Ovary (tissue), 3 donors: ENCODE measurements around the gene INO80C.

ENCODE experiments used
- CTCF ChIP-seq, 3 donors: fragments of 450-650 bp in 2 of 3; fragments of 200-600 bp in 1 of 3; IDR thresholded peaks; one replicate each; pipeline versions ENCODE4 v1.5.1 to v1.8.0; 2016 to 2022; ENCODE audit warnings: antibody characterized with exemption in 3 of 3, mild to moderate bottlenecking in 1 of 3
- EP300 ChIP-seq: sonication (generic); formaldehyde crosslinking; IDR thresholded peaks from one replicate; pipeline ENCODE4 v1.6.1; 2017; ENCODE audit warnings: antibody characterized with exemption
- POLR2A ChIP-seq: fragments of 450-650 bp; IDR thresholded peaks from one replicate; pipeline ENCODE4 v1.6.1; 2017; ENCODE audit warnings: antibody characterized with exemption, mild to moderate bottlenecking, moderate library complexity
- donor health status: DM: no; HTN: no; CAD: no.

- TF ChIP-seq CTCF (IDR thresholded peaks at IDR 0.05) (no peak), POLR2A (no peak), EP300 (no peak)
Observed at GRCh38 chr18:35507192-35507591, 9.4 kb upstream of the INO80C start.
